DLD1 (cell line): ENCODE measurements around the gene DNAH17.
"Not testable (repeated sequence)": the region's sequence is repeated elsewhere in the genome, so short reads cannot be mapped to it uniquely, and the experiment has no call there.

Experiments used
- in situ Hi-C: cut with HindIII; loops from 2 replicates; pipeline ENCODE4 v1.10.0; 2017; ENCODE audit warnings: low sequenced_read_pairs

Gene DNAH17

DNA sequence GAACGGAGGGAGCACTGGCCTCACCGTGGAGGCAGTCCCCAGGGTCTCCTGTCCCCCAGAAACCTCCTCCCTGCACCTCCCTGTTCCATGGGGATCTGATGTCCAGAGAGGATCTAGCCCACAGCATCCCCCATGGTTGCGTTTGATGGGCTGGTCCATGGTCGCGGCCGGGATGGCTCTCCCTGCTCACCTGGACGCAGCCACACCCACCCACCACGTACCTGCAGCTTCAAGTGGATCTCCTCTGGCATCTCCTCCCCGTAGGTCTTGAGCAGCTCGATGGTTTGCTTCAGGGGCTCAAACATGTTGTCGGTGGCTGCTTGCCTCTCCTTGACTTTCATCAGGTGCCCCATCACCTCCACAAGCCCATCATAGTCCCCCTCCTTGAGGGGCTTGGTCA lies 47.9 kb downstream of the DNAH17 start:
- in situ Hi-C loops: no loop called here

DNA sequence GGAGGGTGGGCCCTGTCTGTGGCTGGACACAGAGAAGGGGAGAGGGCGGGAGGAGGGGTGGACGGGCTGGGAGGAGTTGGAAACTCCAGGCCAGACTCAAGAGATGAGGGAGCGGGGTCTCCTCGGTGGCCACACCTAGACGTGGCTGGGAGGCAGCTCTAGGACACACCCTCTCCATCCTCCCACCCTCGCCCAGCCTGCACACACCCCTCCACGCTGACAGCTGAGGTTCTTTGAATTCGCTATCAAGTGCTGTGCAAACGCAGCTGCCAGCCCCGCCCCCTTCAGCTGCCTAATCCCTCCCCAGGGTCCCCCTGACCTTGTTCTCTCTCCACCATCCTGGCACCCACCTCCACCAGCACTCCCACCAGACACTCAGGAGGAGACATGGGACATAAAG lies 48.7 kb downstream of the DNAH17 start:
- in situ Hi-C loops: no loop called here

GRCh38 chr17:78527345-78527744 lies 49.9 kb downstream of the DNAH17 start:
- in situ Hi-C loops: no loop called here

- in situ Hi-C loops: no loop called here
Measured at GRCh38 chr17:78526231-78527025, 50.8 kb downstream of the DNAH17 start.

GRCh38 chr17:78525511-78526160 lies 51.6 kb downstream of the DNAH17 start:
- in situ Hi-C loops: no loop called here

DNA sequence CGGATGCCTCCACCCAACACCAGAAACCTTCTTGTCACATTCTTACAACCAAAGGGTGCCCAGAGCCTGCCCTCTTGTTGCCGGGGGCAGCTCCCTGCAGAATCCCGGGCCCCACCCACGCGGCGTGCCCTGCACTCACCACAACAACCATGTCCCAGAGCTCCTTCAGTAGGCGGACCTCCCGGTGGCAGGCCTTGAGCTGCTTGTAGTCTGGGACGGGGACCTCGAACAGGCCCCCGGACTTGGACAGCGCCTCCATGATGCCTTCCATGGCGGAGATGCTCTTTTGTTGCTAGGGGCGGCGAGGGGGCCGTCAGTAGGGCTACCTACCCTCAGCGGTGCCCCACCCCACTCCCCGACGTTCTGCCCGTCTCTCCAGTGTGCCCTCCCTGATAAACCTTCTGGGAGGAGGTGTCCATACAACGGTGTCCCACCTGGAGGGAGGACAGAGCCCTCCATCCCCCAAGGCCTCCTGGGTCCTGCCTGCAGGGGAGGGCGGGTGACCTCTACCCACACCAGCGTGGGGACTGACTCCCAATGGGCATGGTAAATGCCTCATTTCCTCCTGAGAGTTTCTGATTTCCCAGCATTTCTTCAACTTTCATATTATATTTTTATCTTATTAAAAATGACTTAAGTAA lies 52.2 kb downstream of the DNAH17 start:
- in situ Hi-C loops: no loop called here

DNA sequence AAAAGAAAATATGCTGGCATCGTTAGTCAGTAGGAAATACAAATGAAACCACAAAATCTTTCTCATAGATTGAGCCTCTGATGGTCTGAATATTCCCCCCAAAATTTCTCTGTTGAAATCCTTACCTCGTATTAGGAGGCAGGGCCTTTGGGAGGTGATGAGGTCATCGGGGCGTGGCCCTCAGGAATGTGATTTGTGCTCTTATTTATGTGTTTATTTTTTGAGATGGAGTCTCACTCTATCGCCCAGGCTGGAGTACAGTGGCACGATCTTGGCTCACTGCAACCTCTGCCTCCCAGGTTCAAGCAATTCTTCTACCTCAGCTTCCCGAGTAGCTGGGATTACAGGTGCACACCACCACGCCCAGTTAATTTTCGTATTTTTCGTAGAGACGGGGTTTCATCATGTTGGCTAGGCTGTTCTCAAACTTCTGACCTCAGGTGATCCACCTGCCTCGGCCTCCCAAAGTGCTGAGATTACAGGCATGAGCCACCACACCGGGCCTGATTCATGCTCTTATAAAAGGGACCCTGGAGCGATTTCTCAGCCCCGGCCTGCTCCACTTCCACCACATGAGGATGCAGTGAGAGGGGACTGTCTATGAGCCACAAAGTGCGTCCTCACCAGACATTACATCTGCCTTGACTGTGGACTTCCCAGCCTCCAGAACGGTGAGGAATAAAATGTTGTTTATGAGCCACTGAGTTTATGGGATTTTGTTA lies 53.1 kb downstream of the DNAH17 start:
- in situ Hi-C loops: no loop called here

DNA sequence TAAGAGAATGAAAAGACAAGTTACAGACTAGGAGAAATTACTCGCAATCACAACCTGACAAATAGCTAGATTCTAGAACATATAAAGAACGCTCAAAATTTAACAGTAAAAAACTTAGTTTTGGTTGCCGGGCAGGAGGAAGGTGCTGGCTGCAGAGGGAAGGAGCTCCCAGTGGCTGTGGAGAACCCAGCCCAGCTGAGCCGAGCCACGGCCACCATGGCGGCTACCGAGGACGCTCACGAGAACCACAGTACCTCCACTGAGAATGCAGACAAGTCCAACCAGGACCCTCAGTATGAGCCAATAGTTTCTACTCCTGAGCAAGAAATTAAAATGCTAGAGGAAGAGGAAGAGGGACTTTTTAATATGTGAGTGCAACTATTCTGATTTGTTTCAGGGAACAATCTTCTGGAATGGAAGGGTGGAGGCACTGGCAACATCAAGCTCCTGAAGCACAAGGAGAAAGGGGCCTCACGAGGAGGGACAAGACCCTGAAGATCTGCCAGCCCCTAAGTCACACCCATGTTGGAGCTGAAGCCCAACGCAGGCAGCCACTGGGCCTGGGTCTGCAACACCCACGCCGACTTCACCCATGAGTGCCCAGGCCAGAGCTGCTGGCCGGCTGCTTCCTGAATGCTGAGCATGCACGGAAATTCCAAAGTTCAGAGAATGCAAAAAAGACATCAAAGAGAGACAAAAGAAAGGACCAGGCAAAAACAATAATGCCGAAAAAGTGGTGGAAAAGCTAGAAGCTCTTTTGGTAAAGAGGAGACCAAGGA lies 55.0 kb downstream of the DNAH17 start:
- in situ Hi-C loops: no loop called here

- in situ Hi-C loops: no loop called here
Measured at GRCh38 chr17:78517421-78517820, 59.8 kb downstream of the DNAH17 start.

GRCh38 chr17:78515480-78515879 lies 61.7 kb downstream of the DNAH17 start:
- in situ Hi-C loops: no loop called here

- in situ Hi-C loops: no loop called here
Measured at GRCh38 chr17:78514521-78514920, 62.7 kb downstream of the DNAH17 start.

DNA sequence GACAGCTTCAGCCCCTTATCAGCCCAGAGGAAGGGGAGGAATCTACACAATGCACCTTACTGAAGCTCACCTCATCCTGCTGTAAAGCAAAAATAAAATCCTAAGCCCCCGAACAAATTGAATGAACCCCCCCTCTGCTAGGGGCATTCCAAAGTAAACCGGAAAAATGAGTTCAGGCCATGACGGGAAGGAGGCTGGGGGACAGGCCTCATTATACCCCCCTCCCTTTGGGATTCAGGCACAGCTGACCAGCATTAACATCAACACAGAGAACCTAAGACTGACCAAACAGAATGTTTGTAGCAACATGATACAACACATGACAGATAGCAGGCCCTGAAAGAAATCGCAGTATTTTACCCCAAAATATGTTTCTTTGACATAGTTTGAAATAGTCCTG lies 64.2 kb downstream of the DNAH17 start:
- in situ Hi-C loops: no loop called here

DNA sequence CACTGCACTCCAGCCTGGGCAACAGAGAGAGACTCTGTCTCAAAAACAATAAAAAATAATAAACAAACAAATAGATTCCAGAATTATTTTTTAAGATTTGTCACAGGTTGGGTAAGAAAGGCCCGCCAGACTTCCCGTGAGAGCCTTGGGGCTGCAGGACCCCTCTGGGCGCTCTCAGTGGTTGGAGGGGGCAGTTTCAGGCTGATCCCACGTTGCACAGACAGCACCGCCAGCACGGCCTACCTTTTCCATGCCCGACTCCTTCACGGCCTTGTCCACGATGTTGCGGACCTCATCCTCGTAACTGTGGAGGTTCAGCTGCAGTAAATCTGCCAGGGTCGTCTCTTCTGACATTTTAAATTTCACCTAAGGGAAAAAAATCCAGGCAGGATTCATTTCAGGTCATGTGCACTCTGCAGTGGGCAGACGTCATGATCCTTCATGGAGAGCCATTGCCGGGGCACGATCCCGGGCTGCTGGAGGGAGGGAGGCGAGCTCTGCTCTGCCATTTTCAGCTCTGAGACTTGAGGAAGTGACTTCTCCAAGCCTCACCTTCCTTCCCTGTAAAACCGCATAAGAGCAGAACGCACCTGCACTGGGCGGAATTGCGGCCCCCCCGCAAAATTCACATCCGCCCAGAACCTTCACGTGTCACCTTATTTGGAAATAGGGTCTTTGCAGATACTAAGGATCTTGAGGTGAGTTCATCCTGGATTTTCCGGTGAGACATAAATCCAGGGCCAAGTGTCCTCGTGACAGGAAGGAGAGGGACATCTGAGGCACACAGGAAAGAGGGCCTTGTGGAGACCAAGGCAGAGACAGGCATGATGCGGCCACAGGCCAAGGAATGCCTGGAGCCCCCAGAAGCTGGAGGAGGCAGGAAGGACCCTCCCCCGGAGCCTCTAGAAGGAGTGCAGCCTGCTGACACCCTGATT lies 66.8 kb downstream of the DNAH17 start:
- in situ Hi-C loops: no loop called here

- in situ Hi-C loops: no loop called here
Measured at GRCh38 chr17:78507526-78507925, 69.7 kb downstream of the DNAH17 start.

GRCh38 chr17:78506454-78507309 lies 70.5 kb downstream of the DNAH17 start:
- in situ Hi-C loops: no loop called here

GRCh38 chr17:78504156-78504925 lies 72.9 kb downstream of the DNAH17 start:
- in situ Hi-C loops: no loop called here

- in situ Hi-C loops: not testable (repeated sequence)
Measured at GRCh38 chr17:78503388-78503787, 73.8 kb downstream of the DNAH17 start.

DNA sequence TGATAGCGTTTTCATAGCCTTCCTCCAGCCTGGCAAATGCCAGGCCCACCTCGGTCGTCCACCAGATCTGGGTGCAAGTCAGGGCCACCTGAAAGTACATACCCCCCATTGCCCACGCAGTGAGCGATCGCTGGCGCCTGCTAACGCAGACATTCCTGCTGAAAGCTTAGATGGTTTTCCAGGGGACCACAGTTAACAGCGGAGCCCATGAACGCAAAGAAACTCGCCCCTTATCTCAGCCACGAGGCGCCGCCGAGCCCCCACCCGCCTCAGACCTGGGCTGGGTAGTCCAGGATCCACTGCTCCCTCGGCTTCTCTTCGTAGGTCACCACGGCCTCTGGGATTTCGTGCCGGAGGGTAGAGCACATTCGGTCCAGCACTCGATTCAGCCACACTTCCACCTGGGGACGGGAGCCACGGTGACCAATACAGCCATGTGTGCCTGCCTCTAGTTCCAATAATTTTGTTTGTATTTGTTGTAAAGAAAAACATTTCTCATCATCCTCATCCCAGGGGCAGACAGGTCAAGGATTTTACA lies 74.5 kb downstream of the DNAH17 start:
- in situ Hi-C loops: no loop called here
